ENCODE data around the gene MYLK.
"Not testable (repeated sequence)": the region's sequence is repeated elsewhere in the genome, so short reads cannot be mapped to it uniquely, and the experiment has no call there.

Gene MYLK

GRCh38 chr3:123741041-123741511, 143.1 kb downstream of the MYLK start:
- DNase-seq, result no peak

GRCh38 chr3:123740391-123740822, 143.7 kb downstream of the MYLK start:
- DNase-seq, result no peak

- DNase-seq, result no peak
Measured at GRCh38 chr3:123739754-123740153, 144.4 kb downstream of the MYLK start.

GRCh38 chr3:123739106-123739505, 145.0 kb downstream of the MYLK start:
- DNase-seq, result no peak

GRCh38 chr3:123738522-123738921, 145.6 kb downstream of the MYLK start:
- not testable (repeated sequence) for DNase-seq

- DNase-seq, result no peak
Measured at GRCh38 chr3:123737168-123737567, 147.0 kb downstream of the MYLK start.

GRCh38 chr3:123735456-123735855, 148.7 kb downstream of the MYLK start:
- DNase-seq, result no peak

- no peak for DNase-seq
Measured at GRCh38 chr3:123734527-123734902, 149.6 kb downstream of the MYLK start.

GRCh38 chr3:123733805-123734526, 150.2 kb downstream of the MYLK start:
- DNase-seq, result no peak

GRCh38 chr3:123733341-123733740, 150.8 kb downstream of the MYLK start:
- no peak for DNase-seq

- no peak for DNase-seq
Measured at GRCh38 chr3:123732447-123732846, 151.7 kb downstream of the MYLK start.

- no peak for DNase-seq
Measured at GRCh38 chr3:123730829-123731228, 153.3 kb downstream of the MYLK start.

- no peak for DNase-seq
Measured at GRCh38 chr3:123728991-123729390, 155.1 kb downstream of the MYLK start.

- no peak for DNase-seq
Measured at GRCh38 chr3:123728014-123728413, 156.1 kb downstream of the MYLK start.

GRCh38 chr3:123725652-123726400, 158.3 kb downstream of the MYLK start:
- DNase-seq, result no peak

- no peak for DNase-seq
Measured at GRCh38 chr3:123724306-123724705, 159.8 kb downstream of the MYLK start.

- peak; percentile 82 for DNase-seq
Measured at GRCh38 chr3:123723522-123724168, 160.5 kb downstream of the MYLK start.

- no peak for DNase-seq
Measured at GRCh38 chr3:123723070-123723469, 161.1 kb downstream of the MYLK start.

GRCh38 chr3:123722456-123722855, 161.7 kb downstream of the MYLK start:
- no peak for DNase-seq

GRCh38 chr3:123722021-123722420, 162.1 kb downstream of the MYLK start:
- no peak for DNase-seq

- DNase-seq, result not testable (repeated sequence)
Measured at GRCh38 chr3:123721095-123721689, 162.9 kb downstream of the MYLK start.

GRCh38 chr3:123720638-123721037, 163.5 kb downstream of the MYLK start:
- no peak for DNase-seq

- no peak for DNase-seq
Measured at GRCh38 chr3:123719862-123720453, 164.2 kb downstream of the MYLK start.
